Left kidney (tissue), 2 donors: ENCODE measurements around the gene MRC2. TPM values are rescaled to one million over a fixed set of nuclear protein-coding genes. Genes with fewer than 3 reads are reported as not detected.

Experiments
- DNase-seq: peaks from one replicate; pipeline ENCODE4 v3.0.0-alpha.2; 2013
- polyA plus RNA-seq: library from polyadenylated mRNA; unstranded; fragments of 120-200 nt; gene quantifications from one replicate; pipeline ENCODE4 v1.2.1, GENCODE V29; 2013; ENCODE audit not compliant: insufficient read length

MRC2 gene
- polyA plus RNA-seq, 1 donor, result 54.6 TPM

GRCh38 chr17:62631936-62632924 lies 4.8 kb downstream of the MRC2 start:
- no peak for DNase-seq

- DNase-seq, result no peak
These were observed 10.3 kb downstream of the MRC2 start for GRCh38 chr17:62637809-62638208.

GRCh38 chr17:62641153-62641552 lies 13.7 kb downstream of the MRC2 start:
- DNase-seq, result no peak

GRCh38 chr17:62641951-62642350 lies 14.5 kb downstream of the MRC2 start:
- DNase-seq, result no peak

GRCh38 chr17:62643496-62643895 lies 16.0 kb downstream of the MRC2 start:
- DNase-seq, result no peak

DNA sequence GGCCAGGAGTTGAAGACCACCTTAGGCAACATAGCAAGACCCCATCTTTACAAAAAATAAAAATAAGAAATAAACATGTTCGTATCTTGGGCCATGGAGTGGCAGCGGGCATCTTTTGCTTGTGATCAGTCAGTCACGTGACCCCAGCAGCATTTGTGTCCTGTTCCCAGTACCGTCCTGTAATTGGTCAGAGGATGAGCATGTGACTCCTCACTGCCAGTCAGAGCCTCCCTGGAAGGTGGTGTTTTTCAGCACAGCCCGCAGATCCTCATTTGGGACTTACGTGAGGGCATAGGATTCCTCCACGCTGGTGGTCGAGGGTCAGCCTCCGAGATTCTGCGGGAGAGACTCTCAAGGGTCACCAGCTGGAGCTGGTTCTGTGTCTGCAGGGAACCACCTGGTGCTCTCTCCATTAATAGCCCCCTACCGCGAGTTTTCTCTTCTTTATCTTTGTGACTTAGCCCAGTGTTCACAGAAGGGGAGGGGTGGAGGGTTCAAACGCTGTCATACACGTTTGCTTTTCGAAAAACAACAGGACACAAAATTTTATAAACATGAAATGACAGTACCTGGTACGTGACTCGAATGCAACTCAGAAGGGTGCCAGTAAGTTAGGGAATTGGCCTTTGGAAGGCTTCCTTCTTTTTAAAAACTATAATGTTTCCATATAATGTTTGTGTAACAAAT lies 17.2 kb downstream of the MRC2 start:
- DNase-seq, result no peak

DNA sequence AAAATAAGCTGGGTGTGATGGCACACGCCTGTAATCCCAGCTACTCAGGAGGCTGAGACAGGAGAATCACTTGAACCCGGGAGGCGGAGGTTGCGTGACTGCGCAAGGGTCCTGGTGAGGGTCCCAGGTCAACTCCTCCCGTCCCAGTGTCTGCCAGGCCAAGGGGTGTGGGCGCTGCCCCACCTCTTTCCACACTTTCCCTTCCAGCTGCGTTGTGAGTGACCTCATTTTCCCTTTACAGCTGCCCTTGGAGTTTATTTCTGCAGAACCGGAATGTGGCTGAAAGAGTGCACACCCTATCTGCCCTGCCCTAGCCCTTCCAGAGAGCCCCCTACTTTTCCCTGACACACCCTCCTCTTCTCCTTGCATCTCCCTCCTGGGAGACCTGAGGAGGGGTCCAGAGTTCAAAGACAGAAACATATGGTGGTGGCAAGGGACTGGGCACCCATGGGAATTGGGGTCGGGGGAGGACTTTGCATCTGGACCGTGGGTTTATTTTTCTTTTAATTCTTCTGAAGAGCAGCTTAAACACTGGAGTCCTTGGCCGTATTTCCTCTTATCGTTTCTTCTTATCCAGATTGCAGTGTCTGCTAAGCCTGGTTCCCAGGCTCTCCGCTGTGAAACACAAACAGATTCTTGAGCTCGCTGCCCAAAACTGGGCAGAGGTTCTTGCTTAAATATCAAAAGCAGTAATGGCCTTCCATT lies 20.9 kb downstream of the MRC2 start:
- DNase-seq, result no peak

GRCh38 chr17:62648956-62649294 lies 21.5 kb downstream of the MRC2 start:
- DNase-seq, result no peak

GRCh38 chr17:62649570-62649969 lies 22.1 kb downstream of the MRC2 start:
- DNase-seq, result no peak

GRCh38 chr17:62650587-62650986 lies 23.1 kb downstream of the MRC2 start:
- no peak for DNase-seq

DNA sequence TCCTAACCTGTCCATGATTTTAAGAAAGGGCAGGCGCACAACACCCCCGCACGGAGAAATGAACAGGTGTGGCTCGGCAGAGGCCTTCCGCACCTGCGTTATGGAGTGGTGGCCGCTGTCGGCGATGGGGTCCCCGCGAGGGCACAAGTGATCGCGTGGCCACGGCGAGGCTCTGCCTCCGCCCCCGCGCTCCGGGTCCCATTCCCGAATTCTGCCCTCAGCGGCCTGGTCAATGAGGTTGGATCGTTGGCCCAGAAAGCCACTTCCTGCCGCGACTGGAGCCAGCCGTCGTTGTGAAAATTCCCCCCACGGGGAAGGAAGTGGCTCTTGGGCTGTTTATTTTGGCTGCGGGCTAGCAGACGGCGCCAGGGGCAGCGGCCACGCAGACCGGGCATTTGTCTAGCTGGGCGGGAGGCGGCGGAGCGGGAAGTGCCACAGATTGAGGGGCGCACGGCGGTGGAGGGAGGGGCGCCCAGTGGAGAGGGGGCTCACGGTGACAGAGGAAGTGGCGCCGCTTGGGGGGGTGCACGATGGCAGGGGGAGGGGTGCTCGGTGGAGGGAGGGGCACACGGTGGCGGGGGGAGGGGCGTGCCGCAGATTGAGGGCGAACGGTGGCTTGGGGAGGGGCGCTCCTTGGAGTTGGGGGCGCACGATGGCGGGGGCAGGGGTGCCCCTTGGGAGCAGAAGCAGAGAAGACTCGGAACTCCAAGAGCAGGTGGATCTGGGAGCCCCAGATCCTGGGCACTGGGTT lies 25.0 kb downstream of the MRC2 start:
- peak; percentile 60 for DNase-seq

GRCh38 chr17:62653002-62653825 lies 25.7 kb downstream of the MRC2 start:
- peak; percentile 73 for DNase-seq

DNA sequence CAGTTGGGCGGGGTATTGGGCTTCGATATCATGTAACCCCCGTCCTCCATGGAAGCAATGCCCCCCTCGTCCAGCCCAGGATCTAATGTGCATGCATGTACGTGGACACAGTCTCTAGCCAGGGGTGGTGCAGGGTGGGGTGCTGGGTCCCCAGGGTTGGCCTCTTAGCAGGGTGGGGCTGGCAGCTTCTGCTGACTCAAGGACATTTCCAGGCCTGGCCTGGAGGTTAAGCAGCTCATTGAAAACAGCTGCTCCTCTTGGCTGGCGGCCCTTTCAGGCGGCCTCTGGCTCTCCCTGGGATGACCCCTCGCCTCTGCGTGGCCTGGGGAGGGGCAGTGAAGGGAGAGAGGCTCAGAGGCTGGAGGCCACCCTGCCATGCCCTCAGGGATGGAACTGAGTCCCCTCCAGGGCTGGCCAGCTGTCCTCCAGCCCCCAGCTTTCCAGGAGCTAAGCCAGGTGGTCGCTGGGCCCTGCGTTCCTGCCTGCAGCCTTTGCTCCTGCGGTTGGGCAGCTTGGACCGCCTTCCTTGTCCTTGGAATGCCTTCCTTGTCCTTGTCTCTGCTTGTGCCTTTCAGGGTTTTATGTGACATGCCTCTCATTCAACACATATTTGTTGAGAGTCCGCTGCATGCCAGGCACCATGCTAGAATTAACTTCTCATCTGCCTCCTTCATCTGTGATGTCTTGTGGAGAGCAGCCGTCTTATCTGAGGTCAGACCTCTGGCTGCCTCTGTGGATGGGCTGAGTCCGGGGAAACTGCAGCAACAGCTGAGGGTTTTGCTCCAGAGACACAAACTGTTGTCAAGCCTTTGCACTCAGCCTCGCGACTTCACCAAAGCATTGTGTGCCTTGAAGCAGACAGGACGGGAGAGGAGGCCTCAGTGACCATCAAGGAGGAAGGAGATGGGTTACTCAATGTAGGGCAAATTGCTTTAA lies 26.6 kb downstream of the MRC2 start:
- no peak for DNase-seq

DNA sequence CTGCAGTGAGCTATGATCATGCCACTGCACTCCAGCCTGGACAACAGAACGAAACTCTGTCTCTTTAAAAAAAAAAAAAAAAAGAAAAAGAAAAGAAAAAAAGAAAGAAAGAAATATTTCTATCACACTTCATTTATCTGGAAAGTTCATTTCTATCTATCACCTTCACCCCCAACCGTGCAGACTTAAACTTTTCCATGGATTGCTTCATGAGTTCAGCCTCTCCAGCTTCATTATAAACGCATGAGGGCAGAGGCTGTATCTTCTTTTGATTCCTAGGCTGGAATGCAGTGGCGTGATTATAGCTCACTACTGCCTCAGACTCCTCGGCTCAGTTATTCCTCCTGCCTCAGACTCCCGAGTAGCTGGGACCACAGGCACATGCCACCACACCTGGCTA lies 28.2 kb downstream of the MRC2 start:
- DNase-seq, result no peak

GRCh38 chr17:62656446-62656845 lies 29.0 kb downstream of the MRC2 start:
- DNase-seq, result no peak

GRCh38 chr17:62657145-62657665 lies 29.7 kb downstream of the MRC2 start:
- DNase-seq, result no peak

GRCh38 chr17:62657690-62658089 lies 30.2 kb downstream of the MRC2 start:
- no peak for DNase-seq

DNA sequence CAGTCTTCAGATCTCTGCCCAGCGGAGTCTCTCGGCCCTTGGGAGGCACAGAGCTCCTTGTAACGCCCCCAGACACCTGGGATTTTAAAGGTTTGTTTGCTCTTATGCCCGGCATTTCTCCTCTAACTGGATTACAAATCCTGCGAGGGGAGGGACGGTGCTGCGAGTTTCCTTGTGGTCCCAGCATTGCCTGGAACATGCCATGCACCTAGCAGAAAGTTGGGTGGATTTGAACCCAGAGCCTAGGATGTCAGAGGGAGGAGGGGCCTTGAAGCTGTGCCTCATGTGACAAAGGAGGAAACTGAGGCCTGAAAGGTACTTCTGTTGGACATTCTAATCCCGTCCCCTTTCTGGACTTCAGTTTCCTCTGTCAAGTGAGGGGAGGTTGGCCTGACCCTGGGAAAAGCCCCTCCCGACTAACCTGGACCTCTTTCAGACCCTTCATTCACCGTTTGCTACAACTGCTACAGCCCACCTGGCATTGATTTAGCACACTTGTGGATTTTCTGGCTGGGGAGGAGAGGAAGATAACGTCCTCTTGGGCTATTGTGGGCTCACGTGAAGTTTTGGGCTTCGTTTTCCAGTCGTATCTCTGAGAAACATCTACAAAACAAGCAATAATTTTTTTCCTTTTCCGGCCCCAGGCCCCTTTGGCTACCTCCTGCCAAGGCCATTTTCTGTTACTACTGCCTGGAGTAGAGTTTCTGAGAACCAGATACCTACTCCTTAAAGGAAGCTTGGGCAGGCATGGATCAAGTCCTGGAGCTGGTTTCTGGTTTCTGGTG lies 30.9 kb downstream of the MRC2 start:
- DNase-seq, result no peak

GRCh38 chr17:62660629-62661118 lies 33.2 kb downstream of the MRC2 start:
- no peak for DNase-seq
